RWPE1 (cell line): ENCODE data around the gene PIK3C2G.

ENCODE experiments used
- CTCF ChIA-PET: fragments of 350-600 bp; sonication (Branson Sonifier 250); formaldehyde crosslinking; extraction: SDS; loops from one replicate; lab custom pipeline; 2021; lab: Yijun Ruan, JAX
- POLR2A ChIA-PET: fragments of 400-600 bp; formaldehyde crosslinking; extraction: SDS; loops from one replicate; lab custom pipeline; 2020; ENCODE audit warnings: antibody characterized with exemption; ENCODE audit not compliant: low non-redundant PET; lab: Yijun Ruan, JAX
- DNase-seq: peaks from one replicate; pipeline ENCODE4 v3.0.0; 2012; ENCODE audit warnings: low spot score
- H3K27ac ChIP-seq: fragments of 450-650 bp; 2 replicates; pipeline ENCODE4 v1.5.1; 2017
- CTCF ChIP-seq: fragments of 450-650 bp; conservative IDR thresholded peaks from 2 replicates; pipeline ENCODE4 v1.5.1; 2017; ENCODE audit warnings: low read depth, mild to moderate bottlenecking

The PIK3C2G gene

GRCh38 chr12:18576104-18576626 is 314.8 kb downstream of the PIK3C2G start:
- POLR2A ChIA-PET: no interaction called here
- CTCF ChIA-PET: interaction anchor here (0.6 kb wide), 1 partner anchor 340 kb away, joined by 3 read pairs; no protein-coding TSS in a partner anchor
- TF ChIP-seq CTCF: no peak
- H3K27ac ChIP-seq: no peak overlapping the region
- DNase-seq: no peak

- ChIA-PET POLR2A (no interaction called here), CTCF (interaction anchor here (0.6 kb wide), 1 partner anchor 658 kb away, joined by 3 read pairs; no protein-coding TSS in a partner anchor)
- H3K27ac ChIP-seq: no peak overlapping the region
- TF ChIP-seq CTCF: no peak
- no peak for DNase-seq
These were observed 315.3 kb downstream of the PIK3C2G start for GRCh38 chr12:18576648-18577047.

- POLR2A ChIA-PET: no interaction called here
- no peak overlapping the region for H3K27ac ChIP-seq
- TF ChIP-seq CTCF: no peak
- CTCF ChIA-PET: interaction anchor here (0.6 kb wide), 1 partner anchor 66 kb away, joined by 5 read pairs; no protein-coding TSS in a partner anchor
- DNase-seq: peak; percentile 17
These were observed 316.9 kb downstream of the PIK3C2G start for GRCh38 chr12:18578191-18578590.

GRCh38 chr12:18580291-18580690 is 319.0 kb downstream of the PIK3C2G start:
- POLR2A ChIA-PET: no interaction called here
- no peak for DNase-seq
- TF ChIP-seq CTCF: no peak
- CTCF ChIA-PET: no interaction called here
- no peak overlapping the region for H3K27ac ChIP-seq

GRCh38 chr12:18580706-18581105 is 319.4 kb downstream of the PIK3C2G start:
- POLR2A ChIA-PET: no interaction called here
- DNase-seq: no peak
- no peak for TF ChIP-seq CTCF
- no peak overlapping the region for H3K27ac ChIP-seq
- CTCF ChIA-PET: no interaction called here

- DNase-seq: no peak
- POLR2A ChIA-PET: no interaction called here
- no peak for TF ChIP-seq CTCF
- CTCF ChIA-PET: no interaction called here
- H3K27ac ChIP-seq: no peak overlapping the region
These were observed 320.1 kb downstream of the PIK3C2G start for GRCh38 chr12:18581232-18581962.
